Ishikawa (cell line): Measurements from ENCODE around the gene ANKFN1.

Experiments
- CEBPB ChIP-seq: IDR thresholded peaks from 2 replicates; pipeline ENCODE4 v1.6.1; 2012
- CREB1 ChIP-seq: IDR thresholded peaks from 2 replicates; pipeline ENCODE4 v1.6.1; 2012; ENCODE audit warnings: low read depth
- EGR1 ChIP-seq: IDR thresholded peaks from 2 replicates; pipeline ENCODE4 v1.6.1; 2012
- EP300 ChIP-seq: IDR thresholded peaks from 2 replicates; pipeline ENCODE4 v1.6.1; 2012; ENCODE audit warnings: borderline replicate concordance
- FOXM1 ChIP-seq: IDR thresholded peaks from 2 replicates; pipeline ENCODE4 v1.6.1; 2012; ENCODE audit warnings: low read depth, borderline replicate concordance
- MAX ChIP-seq: IDR thresholded peaks from 2 replicates; pipeline ENCODE4 v1.6.1; 2012
- NFIC ChIP-seq: IDR thresholded peaks from 2 replicates; pipeline ENCODE4 v1.6.1; 2012
- RAD21 ChIP-seq: IDR thresholded peaks from 2 replicates; pipeline ENCODE4 v1.6.1; 2012; ENCODE audit warnings: low read depth
- REST ChIP-seq: IDR thresholded peaks from 2 replicates; pipeline ENCODE4 v1.6.1; 2012; ENCODE audit warnings: low read depth, mild to moderate bottlenecking
- TAF1 ChIP-seq: IDR thresholded peaks from 2 replicates; pipeline ENCODE4 v1.6.1; 2012; ENCODE audit warnings: low read depth, mild to moderate bottlenecking
- TCF12 ChIP-seq: IDR thresholded peaks from 2 replicates; pipeline ENCODE4 v1.6.1; 2012; ENCODE audit warnings: low read depth
- TEAD4 ChIP-seq: IDR thresholded peaks from 2 replicates; pipeline ENCODE4 v1.6.1; 2012
- USF1 ChIP-seq: IDR thresholded peaks from 2 replicates; pipeline ENCODE4 v1.6.1; 2012
- YY1 ChIP-seq: IDR thresholded peaks from 2 replicates; pipeline ENCODE4 v1.6.1; 2012; ENCODE audit warnings: low read depth
- ZBTB7A ChIP-seq: IDR thresholded peaks from 2 replicates; pipeline ENCODE4 v1.6.1; 2012; ENCODE audit warnings: low read depth

ANKFN1 gene

GRCh38 chr17:56284482-56284881 is 131.2 kb downstream of the ANKFN1 start:
- no peak for TF ChIP-seq ZBTB7A
- TF ChIP-seq YY1: no peak
- no peak for TF ChIP-seq TCF12
- TF ChIP-seq EP300: no peak
- no peak for TF ChIP-seq MAX
- TF ChIP-seq FOXM1: no peak
- no peak for TF ChIP-seq TEAD4
- no peak for TF ChIP-seq NFIC
- TF ChIP-seq CREB1: no peak
- TF ChIP-seq CEBPB: no peak
- TF ChIP-seq RAD21: no peak

- TF ChIP-seq FOXM1 (no peak), EP300 (no peak), REST (no peak), TEAD4 (no peak), YY1 (no peak), EGR1 (no peak), TAF1 (no peak), MAX (no peak), RAD21 (no peak), TCF12 (no peak)
Observed at GRCh38 chr17:56289321-56289720, 136.0 kb downstream of the ANKFN1 start.

GRCh38 chr17:56290101-56290801 is 137.0 kb downstream of the ANKFN1 start:
- no peak for TF ChIP-seq CREB1
- TF ChIP-seq TEAD4: no peak
- TF ChIP-seq FOXM1: no peak
- TF ChIP-seq YY1: no peak
- no peak for TF ChIP-seq MAX
- no peak for TF ChIP-seq TAF1
- TF ChIP-seq USF1: no peak
- TF ChIP-seq EP300: no peak
- TF ChIP-seq NFIC: no peak
- TF ChIP-seq EGR1: no peak
- no peak for TF ChIP-seq ZBTB7A
- no peak for TF ChIP-seq REST
- no peak for TF ChIP-seq TCF12

GRCh38 chr17:56290802-56291118 is 137.5 kb downstream of the ANKFN1 start:
- no peak for TF ChIP-seq TCF12
- TF ChIP-seq RAD21: no peak
- no peak for TF ChIP-seq TAF1
- TF ChIP-seq YY1: no peak
- no peak for TF ChIP-seq TEAD4
- TF ChIP-seq CEBPB: no peak

GRCh38 chr17:56291226-56291805 is 138.0 kb downstream of the ANKFN1 start:
- TF ChIP-seq TEAD4 (no peak), FOXM1 (no peak), REST (no peak), EGR1 (no peak), RAD21 (no peak), TAF1 (no peak), CEBPB (no peak), EP300 (no peak), TCF12 (no peak), MAX (no peak), USF1 (no peak), ZBTB7A (no peak), NFIC (no peak), CREB1 (no peak), YY1 (no peak)
